Fibroblast of the aortic adventitia (primary cell): ENCODE data around the gene MFAP3. TPM values are rescaled to one million over a fixed set of nuclear protein-coding genes. Genes with fewer than 3 reads are reported as not detected.

ENCODE experiments used
- DNase-seq: peaks from one replicate; pipeline ENCODE4 v3.0.0-alpha.2; 2010; ENCODE audit warnings: low read depth
- H3K4me3 ChIP-seq: 2 replicates; pipeline ENCODE4 v1.5.1; 2011; ENCODE audit warnings: low read depth, mild to moderate bottlenecking, control low read depth, low read length, moderate library complexity
- CTCF ChIP-seq: IDR thresholded peaks from 2 replicates; pipeline ENCODE4 v1.5.1; 2011; ENCODE audit warnings: mild to moderate bottlenecking, low read length, control low read depth, inconsistent platforms; ENCODE audit not compliant: insufficient read depth
- total RNA-seq: library from RNA; depleted of rRNA; stranded (reverse); fragments of >200 nt; gene quantifications from 2 replicates; pipeline ENCODE4 v1.2.3, GENCODE V29; 2012; ENCODE audit warnings: low replicate concordance

MFAP3 gene
- total RNA-seq, 1 donor, result 75.3 TPM

DNA sequence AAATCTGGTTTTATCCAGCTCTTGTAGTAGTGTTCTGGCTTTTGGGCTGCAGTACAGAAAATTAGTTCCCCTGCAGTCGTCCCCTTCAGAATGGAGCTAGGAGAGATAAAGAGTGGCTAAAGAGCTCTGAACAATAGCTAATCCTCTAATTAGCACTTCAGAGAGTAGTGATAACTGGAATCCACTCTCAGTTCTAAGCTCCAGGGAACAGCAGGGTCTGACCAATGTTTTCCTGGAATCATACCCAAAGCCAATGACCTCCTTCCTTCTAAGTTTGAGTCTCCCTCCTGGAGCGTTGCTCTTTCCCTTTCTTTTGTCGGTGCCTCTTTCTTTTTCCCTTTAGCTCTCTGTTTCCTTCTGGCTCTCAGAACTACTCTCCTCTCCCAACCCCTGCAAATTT is 47.4 kb downstream of the MFAP3 start:
- no peak for DNase-seq
- no peak for TF ChIP-seq CTCF
- H3K4me3 ChIP-seq, result no peak overlapping the region

GRCh38 chr5:154086641-154087040 is 47.9 kb downstream of the MFAP3 start:
- DNase-seq, result peak; percentile 39
- no peak overlapping the region for H3K4me3 ChIP-seq
- no peak for TF ChIP-seq CTCF

GRCh38 chr5:154087260-154087659 is 48.5 kb downstream of the MFAP3 start:
- TF ChIP-seq CTCF, result no peak
- peak; percentile 3 for DNase-seq

GRCh38 chr5:154088801-154089200 is 50.0 kb downstream of the MFAP3 start:
- TF ChIP-seq CTCF, result no peak
- no peak overlapping the region for H3K4me3 ChIP-seq
- DNase-seq, result no peak

More at GRCh38 chr5:154087260-154087659, 48.5 kb downstream of the MFAP3 start:
- H3K4me3 ChIP-seq, result no peak overlapping the region

DNA sequence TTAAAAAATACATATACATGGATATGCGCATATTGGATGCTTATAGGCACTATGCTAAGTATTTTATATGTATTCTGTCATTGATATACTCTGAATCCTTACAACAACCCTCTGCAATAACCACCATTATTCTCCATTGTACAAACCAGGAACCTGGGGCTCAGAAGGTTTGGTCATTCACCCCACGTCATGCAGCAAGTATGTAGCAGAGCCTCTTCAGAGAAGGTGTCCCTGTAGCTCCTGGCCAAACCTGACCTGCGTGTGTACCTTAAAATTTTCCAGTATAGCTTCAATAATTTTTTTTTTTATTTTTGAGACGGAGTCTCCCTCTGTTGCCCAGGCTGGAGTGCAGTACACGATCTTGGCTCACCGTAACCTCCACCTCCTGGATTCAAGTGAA is 51.9 kb downstream of the MFAP3 start:
- no peak overlapping the region for H3K4me3 ChIP-seq
- DNase-seq, result no peak
- TF ChIP-seq CTCF, result no peak

DNA sequence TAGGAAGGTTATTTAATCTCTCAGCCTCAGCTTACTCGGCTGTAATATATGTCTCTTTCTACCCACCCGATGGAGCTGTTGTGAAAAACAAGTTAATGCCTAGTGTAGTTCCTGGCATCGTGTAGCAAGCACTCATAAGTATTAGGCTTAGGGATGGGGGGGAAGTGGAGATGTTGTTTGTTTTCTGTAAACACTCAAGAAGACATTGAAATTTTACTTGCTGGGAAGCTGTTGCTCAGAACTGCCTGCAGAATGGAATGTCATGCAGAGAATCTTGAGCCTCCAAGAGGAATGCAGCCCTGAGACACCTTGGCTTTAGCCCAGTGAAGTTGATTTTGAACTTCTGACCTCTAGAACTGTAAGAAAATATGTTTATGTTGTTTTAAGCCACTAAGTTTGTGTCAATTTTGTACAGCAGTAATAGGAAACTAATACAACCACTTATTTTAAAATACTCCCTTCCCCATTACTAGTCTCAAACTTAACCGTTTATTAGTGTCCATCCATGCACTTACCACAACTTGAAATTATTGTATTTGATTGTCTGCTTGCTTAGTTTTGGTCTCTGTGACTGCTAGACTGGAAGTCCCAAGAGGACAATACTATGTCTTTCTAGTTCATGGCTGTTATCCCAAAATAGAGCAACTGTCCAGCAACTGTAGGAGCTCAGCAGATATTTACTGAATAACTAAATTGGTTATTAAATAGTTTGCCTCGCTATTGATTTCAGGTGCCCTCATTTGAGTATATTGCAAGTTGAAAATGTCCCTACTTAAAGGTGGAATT is 53.8 kb downstream of the MFAP3 start:
- DNase-seq, result peak; percentile 34
- H3K4me3 ChIP-seq, result no peak overlapping the region
- no peak for TF ChIP-seq CTCF

- TF ChIP-seq CTCF, result no peak
- no peak for DNase-seq
- H3K4me3 ChIP-seq, result no peak overlapping the region
These were observed 54.4 kb downstream of the MFAP3 start for GRCh38 chr5:154093142-154093532.
